ENCODE measurements around the gene MRPS31. TPM values are rescaled to one million over a fixed set of nuclear protein-coding genes. Genes with fewer than 3 reads are reported as not detected.

MRPS31 gene
- total RNA-seq, 1 experiment from 2014 or later: 22.8 TPM

DNA sequence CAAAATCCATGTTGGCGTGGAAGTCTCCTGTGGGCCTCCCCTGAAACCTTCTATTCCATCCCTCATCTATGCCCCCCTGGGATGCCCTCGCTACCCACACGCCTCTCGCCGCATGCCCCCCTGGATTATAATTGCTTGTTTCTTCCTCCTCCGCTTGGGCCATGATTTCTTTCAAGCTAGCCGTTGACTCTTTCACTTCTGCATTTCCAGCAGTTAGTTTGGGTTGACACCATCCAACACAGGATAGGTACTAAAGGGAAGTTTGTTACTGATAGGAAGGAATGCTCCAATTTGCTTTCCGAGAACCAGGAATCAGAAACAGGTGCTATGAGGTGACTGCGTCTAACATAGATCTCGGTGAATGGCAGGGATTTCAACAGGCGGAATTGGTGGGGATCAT lies 10.7 kb upstream of the MRPS31 start:
- Histone ChIP-seq H3K4me1 (ENCODE audit: control insufficient read depth in 1 of 2, insufficient read depth in 2 of 2, low read length in 2 of 2) (peaks cover 19 to 37% of the 10 kb centered on the region in 2 experiments), H3K4me2 (ENCODE audit: low read length) (no peak overlapping the region), H3K27ac (ENCODE audit: low read depth, low read length) (no peak overlapping the region), H2AFZ (ENCODE audit: low read depth, low read length, poor library complexity, severe bottlenecking) (no peak overlapping the region), H4K20me1 (ENCODE audit: insufficient read depth) (no peaks in the 10 kb centered on the region), H3K79me2 (ENCODE audit: insufficient read depth, low read length) (no peaks in the 10 kb centered on the region), H3K36me3 (ENCODE audit: control insufficient read depth in 1 of 2, insufficient read depth in 2 of 2, low read length in 2 of 2) (no peaks in the 10 kb centered on the region), H3K9ac (ENCODE audit: low read length) (no peak overlapping the region), H3K9me3 (ENCODE audit: control insufficient read depth in 1 of 2, insufficient read depth in 1 of 2, low read depth in 1 of 2, low read length in 2 of 2) (no peaks in the 10 kb centered on the region), H3K27me3 (ENCODE audit: insufficient read depth, low read length) (no peaks in the 10 kb centered on the region), H3K9me2 (ENCODE audit: insufficient read depth) (no peaks in the 10 kb centered on the region), H3K4me3 (replicated peaks in 1 of 2; ENCODE audit: low read depth in 1 of 2, low read length in 2 of 2) (no peak overlapping the region)
- CTCF ChIA-PET: no interaction called here
- ATAC-seq (no peak), DNase-seq (ENCODE audit: low read depth, low spot score) (no peak)
- POLR2A ChIA-PET: no interaction called here
- intact Hi-C loops (cut with micrococcal nuclease): no loop called here
- BruUV-seq (replicated peaks): no TSS peak
- RAD21 ChIA-PET (ENCODE audit: low non-redundant PET in 1 of 2, low total read pairs in 2 of 2, uncharacterized antibody in 2 of 2, unreplicated experiment in 2 of 2): no interaction called here
- no peak for TF ChIP-seq POLR2AphosphoS5 (IDR thresholded peaks at IDR 0.05; ENCODE audit: low read depth, low read length)
- no peak for TF ChIP-seq ELF1 (IDR thresholded peaks at IDR 0.05; ENCODE audit: borderline replicate concordance, low read depth)
- no peak for TF ChIP-seq CEBPB (IDR thresholded peaks at IDR 0.05; ENCODE audit: low read depth)
- no peak for TF ChIP-seq SP1 (IDR thresholded peaks at IDR 0.05; ENCODE audit: low read depth)
- no peak for TF ChIP-seq FOSL1 (IDR thresholded peaks at IDR 0.05; ENCODE audit: low read depth)

DNA sequence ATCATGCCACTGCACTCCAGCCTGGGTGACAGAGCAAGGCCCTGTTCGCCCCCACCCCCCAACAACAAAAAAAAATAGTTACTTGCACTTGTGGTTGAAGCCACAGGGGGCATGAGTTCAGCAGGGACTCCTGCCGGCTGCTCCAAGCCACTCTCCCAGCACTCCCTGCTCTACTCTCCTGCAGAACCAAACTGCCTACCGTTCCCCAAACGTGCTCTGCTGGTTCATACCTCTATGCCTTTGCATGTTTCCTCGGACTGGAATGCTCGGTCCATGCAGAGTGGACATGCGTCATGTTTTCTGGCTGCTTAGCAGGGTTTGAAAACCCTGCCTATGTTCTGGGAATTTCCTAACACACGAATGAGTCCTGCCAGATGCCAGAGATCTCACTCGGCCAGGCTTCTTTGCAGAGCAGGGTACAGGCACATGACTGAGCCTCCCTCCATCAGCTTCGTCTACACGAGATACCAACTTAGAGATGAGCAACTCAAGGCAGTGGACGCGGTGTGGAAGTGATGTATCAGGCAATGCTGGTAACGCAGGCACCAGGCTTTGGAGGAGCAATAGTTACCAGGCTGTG lies 9.9 kb upstream of the MRPS31 start:
- no peak overlapping the region for H3K27ac ChIP-seq (ENCODE audit: low read depth, low read length)
- H3K4me1 ChIP-seq (ENCODE audit: control insufficient read depth in 1 of 2, insufficient read depth in 2 of 2, low read length in 2 of 2): peaks cover 12 to 32% of the 10 kb centered on the region in 2 experiments
- DNase-seq (ENCODE audit: low read depth, low spot score) (peak; percentile 19), ATAC-seq (peak; percentile 67)
- ChIA-PET POLR2A (no interaction called here), CTCF (no interaction called here), RAD21 (ENCODE audit: low non-redundant PET in 1 of 2, low total read pairs in 2 of 2, uncharacterized antibody in 2 of 2, unreplicated experiment in 2 of 2) (no interaction called here)
- H3K27me3 ChIP-seq (ENCODE audit: insufficient read depth, low read length): no peaks in the 10 kb centered on the region
- no peaks in the 10 kb centered on the region for H4K20me1 ChIP-seq (ENCODE audit: insufficient read depth)
- H3K79me2 ChIP-seq (ENCODE audit: insufficient read depth, low read length): no peaks in the 10 kb centered on the region
- H3K4me3 ChIP-seq (replicated peaks in 1 of 2; ENCODE audit: low read depth in 1 of 2, low read length in 2 of 2): no peak overlapping the region
- no peaks in the 10 kb centered on the region for H3K9me3 ChIP-seq (ENCODE audit: control insufficient read depth in 1 of 2, insufficient read depth in 1 of 2, low read depth in 1 of 2, low read length in 2 of 2)
- BruUV-seq (replicated peaks): no TSS peak
- H2AFZ ChIP-seq (ENCODE audit: low read depth, low read length, poor library complexity, severe bottlenecking): peak overlapping the region; percentile 5
- H3K9me2 ChIP-seq (ENCODE audit: insufficient read depth): no peaks in the 10 kb centered on the region
- intact Hi-C loops (cut with micrococcal nuclease): no loop called here
- H3K36me3 ChIP-seq (ENCODE audit: control insufficient read depth in 1 of 2, insufficient read depth in 2 of 2, low read length in 2 of 2): no peaks in the 10 kb centered on the region
- no peak overlapping the region for H3K9ac ChIP-seq (ENCODE audit: low read length)
- peak overlapping the region; percentile 48 for H3K4me2 ChIP-seq (ENCODE audit: low read length)
- TF ChIP-seq RAD21 (IDR thresholded peaks at IDR 0.05; ENCODE audit: low read depth): 0 out of 2 replicates have a peak, but pooled peaks have one; percentile 7
- no peak for TF ChIP-seq SP1 (IDR thresholded peaks at IDR 0.05; ENCODE audit: low read depth)
- TF ChIP-seq, protein P1, sequence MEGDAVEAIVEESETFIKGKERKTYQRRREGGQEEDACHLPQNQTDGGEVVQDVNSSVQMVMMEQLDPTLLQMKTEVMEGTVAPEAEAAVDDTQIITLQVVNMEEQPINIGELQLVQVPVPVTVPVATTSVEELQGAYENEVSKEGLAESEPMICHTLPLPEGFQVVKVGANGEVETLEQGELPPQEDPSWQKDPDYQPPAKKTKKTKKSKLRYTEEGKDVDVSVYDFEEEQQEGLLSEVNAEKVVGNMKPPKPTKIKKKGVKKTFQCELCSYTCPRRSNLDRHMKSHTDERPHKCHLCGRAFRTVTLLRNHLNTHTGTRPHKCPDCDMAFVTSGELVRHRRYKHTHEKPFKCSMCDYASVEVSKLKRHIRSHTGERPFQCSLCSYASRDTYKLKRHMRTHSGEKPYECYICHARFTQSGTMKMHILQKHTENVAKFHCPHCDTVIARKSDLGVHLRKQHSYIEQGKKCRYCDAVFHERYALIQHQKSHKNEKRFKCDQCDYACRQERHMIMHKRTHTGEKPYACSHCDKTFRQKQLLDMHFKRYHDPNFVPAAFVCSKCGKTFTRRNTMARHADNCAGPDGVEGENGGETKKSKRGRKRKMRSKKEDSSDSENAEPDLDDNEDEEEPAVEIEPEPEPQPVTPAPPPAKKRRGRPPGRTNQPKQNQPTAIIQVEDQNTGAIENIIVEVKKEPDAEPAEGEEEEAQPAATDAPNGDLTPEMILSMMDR (IDR thresholded peaks at IDR 0.05 in 2 of 3, conservative IDR thresholded peaks at IDR 0.05 in 1 of 3; ENCODE audit: borderline replicate concordance in 1 of 3, insufficient read depth in 1 of 3, low read depth in 2 of 3, low read length in 2 of 3): peak in 2 of 3 experiments; percentile 24 to 28; a peak in 1 of 6 replicates
